Effector memory CD8-positive, alpha-beta T cell (primary cell): ENCODE results near the gene ERCC1.

ENCODE experiments used
- ATAC-seq: fragments of 150-1000 bp; cut with Tn5 transposase; replicated peaks from 2 replicates; pipeline ENCODE4 v1.10.0; 2021; ENCODE audit warnings: mild to moderate bottlenecking, moderate library complexity
- DNase-seq, 3 experiments: peaks; one replicate each; pipeline ENCODE4 v3.0.0; 2021
- H3K27ac Mint-ChIP-seq, 2 donors: one replicate each; pipeline ENCODE4 v1.8.0; 2022; ENCODE audit warnings: mild to moderate bottlenecking in 2 of 2, mixed read lengths in 2 of 2, moderate library complexity in 2 of 2
- H3K27me3 Mint-ChIP-seq, 2 donors: one replicate each; pipeline ENCODE4 v1.8.0; 2022; ENCODE audit warnings: mixed read lengths in 2 of 2
- H3K36me3 Mint-ChIP-seq: one replicate; pipeline ENCODE4 v1.8.0; 2022; ENCODE audit warnings: mild to moderate bottlenecking, moderate library complexity, mixed read lengths; ENCODE audit not compliant: insufficient read depth
- H3K4me1 Mint-ChIP-seq, 2 donors: one replicate each; pipeline ENCODE4 v1.8.0; 2022; ENCODE audit warnings: low read depth in 2 of 2, mixed read lengths in 2 of 2
- H3K4me3 Mint-ChIP-seq, 2 donors: one replicate each; pipeline ENCODE4 v1.8.0; 2022; ENCODE audit warnings: mild to moderate bottlenecking in 2 of 2, mixed read lengths in 2 of 2, moderate library complexity in 2 of 2
- H3K9me3 Mint-ChIP-seq, 2 donors: one replicate each; pipeline ENCODE4 v1.8.0; 2022; ENCODE audit warnings: mixed read lengths in 2 of 2
- total RNA-seq, 9 experiments: gene quantifications; one replicate each; lab custom pipeline; 2026; lab: John Stamatoyannopoulos, UW

The ERCC1 gene
- total RNA-seq, result 43.4 to 89.3 (median 59.4) reads per million in 9 experiments

GRCh38 chr19:45423589-45424190 is at the start of gene ERCC1:
Gene ERCC1 (minus strand): TSS chr19:45423917. CDS start chr19:45423374, 543 bp downstream.
- peaks cover 16% of the 10 kb centered on the region for H3K36me3 Mint-ChIP-seq
- ATAC-seq (peak; percentile 58), DNase-seq (peak in 1 of 3 experiments; percentile 71)
- no peaks in the 10 kb centered on the region for H3K27me3 Mint-ChIP-seq
- peaks cover 34 to 42% of the 10 kb centered on the region in 2 donors for H3K4me1 Mint-ChIP-seq
- no peaks in the 10 kb centered on the region for H3K9me3 Mint-ChIP-seq
- peak within 1 kb of the TSS; percentile 84 to 96 for H3K27ac Mint-ChIP-seq
- H3K4me3 Mint-ChIP-seq, result peak within 1 kb of the TSS; percentile 88 to 99

GRCh38 chr19:45473367-45473681 is 49.6 kb upstream of the ERCC1 start:
- Mint-ChIP-seq H3K4me1 (peaks cover 56 to 70% of the 10 kb centered on the region in 2 donors), H3K36me3 (peaks cover 100% of the 10 kb centered on the region), H3K27ac (peak overlapping the region; percentile 96 to 100), H3K9me3 (no peaks in the 10 kb centered on the region), H3K27me3 (peaks cover 0 to 10% of the 10 kb centered on the region in 2 donors), H3K4me3 (peak overlapping the region; percentile 94 to 98)
- DNase-seq (peak in 1 of 3 experiments; percentile 21), ATAC-seq (no peak)

DNA sequence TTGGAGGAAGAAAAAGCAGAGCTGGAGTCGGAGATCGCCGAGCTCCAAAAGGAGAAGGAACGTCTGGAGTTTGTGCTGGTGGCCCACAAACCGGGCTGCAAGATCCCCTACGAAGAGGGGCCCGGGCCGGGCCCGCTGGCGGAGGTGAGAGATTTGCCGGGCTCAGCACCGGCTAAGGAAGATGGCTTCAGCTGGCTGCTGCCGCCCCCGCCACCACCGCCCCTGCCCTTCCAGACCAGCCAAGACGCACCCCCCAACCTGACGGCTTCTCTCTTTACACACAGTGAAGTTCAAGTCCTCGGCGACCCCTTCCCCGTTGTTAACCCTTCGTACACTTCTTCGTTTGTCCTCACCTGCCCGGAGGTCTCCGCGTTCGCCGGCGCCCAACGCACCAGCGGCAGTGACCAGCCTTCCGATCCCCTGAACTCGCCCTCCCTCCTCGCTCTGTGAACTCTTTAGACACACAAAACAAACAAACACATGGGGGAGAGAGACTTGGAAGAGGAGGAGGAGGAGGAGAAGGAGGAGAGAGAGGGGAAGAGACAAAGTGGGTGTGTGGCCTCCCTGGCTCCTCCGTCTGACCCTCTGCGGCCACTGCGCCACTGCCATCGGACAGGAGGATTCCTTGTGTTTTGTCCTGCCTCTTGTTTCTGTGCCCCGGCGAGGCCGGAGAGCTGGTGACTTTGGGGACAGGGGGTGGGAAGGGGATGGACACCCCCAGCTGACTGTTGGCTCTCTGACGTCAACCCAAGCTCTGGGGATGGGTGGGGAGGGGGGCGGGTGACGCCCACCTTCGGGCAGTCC is 49.0 kb upstream of the ERCC1 start:
- peaks cover 53 to 70% of the 10 kb centered on the region in 2 donors for H3K4me1 Mint-ChIP-seq
- H3K36me3 Mint-ChIP-seq, result peaks cover 100% of the 10 kb centered on the region
- peak; percentile 43 to 44 (median 44) for DNase-seq
- H3K27me3 Mint-ChIP-seq, result peaks cover 0 to 10% of the 10 kb centered on the region in 2 donors
- H3K9me3 Mint-ChIP-seq, result no peaks in the 10 kb centered on the region
- ATAC-seq, result no peak
- peak overlapping the region; percentile 96 to 100 for H3K27ac Mint-ChIP-seq
- H3K4me3 Mint-ChIP-seq, result peak overlapping the region; percentile 94 to 98

DNA sequence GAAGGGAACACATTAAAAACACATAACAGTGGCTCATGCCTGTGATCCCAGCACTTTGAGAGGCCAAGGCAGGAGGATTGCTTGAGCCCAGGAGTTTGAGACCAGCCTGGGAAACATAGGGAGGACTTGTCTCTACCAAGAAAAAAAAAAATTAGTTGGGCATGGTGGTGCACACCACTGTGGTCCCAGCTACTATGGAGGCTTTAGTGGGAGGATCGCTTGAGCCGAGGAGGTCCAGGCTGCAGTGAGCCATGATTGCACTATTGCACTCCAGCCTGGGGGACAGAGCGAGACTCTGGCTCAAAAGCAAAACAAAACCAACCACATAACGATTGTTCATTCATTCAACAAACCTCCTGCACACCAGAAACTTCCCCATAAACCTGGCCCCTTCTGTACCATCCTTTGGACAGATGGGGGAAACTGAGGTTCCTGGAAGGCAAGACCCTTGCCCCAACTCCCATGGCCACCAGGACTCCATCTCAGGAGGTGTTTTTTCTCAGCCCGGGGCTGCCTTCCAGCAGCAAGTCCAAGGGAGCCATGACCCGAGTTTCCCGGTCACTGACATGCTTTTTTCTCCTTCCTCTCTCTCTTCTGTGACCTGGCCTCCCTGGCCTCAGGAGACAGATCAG is 48.3 kb upstream of the ERCC1 start:
- H3K4me3 Mint-ChIP-seq, result peak overlapping the region; percentile 94 to 98
- peaks cover 0 to 10% of the 10 kb centered on the region in 2 donors for H3K27me3 Mint-ChIP-seq
- DNase-seq, result peak in 2 of 3 experiments; percentile 28 to 33
- H3K27ac Mint-ChIP-seq, result peak overlapping the region; percentile 96 to 100
- H3K9me3 Mint-ChIP-seq, result no peaks in the 10 kb centered on the region
- peaks cover 54 to 70% of the 10 kb centered on the region in 2 donors for H3K4me1 Mint-ChIP-seq
- H3K36me3 Mint-ChIP-seq, result peaks cover 100% of the 10 kb centered on the region
- ATAC-seq, result no peak

GRCh38 chr19:45471111-45471930 is 47.6 kb upstream of the ERCC1 start:
- Mint-ChIP-seq H3K9me3 (no peaks in the 10 kb centered on the region), H3K27ac (peak overlapping the region; percentile 96 to 100), H3K27me3 (peaks cover 0 to 10% of the 10 kb centered on the region in 2 donors), H3K36me3 (peaks cover 98% of the 10 kb centered on the region), H3K4me3 (peak overlapping the region; percentile 94 to 98), H3K4me1 (peaks cover 48 to 67% of the 10 kb centered on the region in 2 donors)
- no peak for ATAC-seq
- peak in 2 of 3 experiments; percentile 25 to 33 for DNase-seq

GRCh38 chr19:45470762-45471081 is 47.0 kb upstream of the ERCC1 start:
- no peak for ATAC-seq
- peak overlapping the region; percentile 96 to 100 for H3K27ac Mint-ChIP-seq
- H3K4me1 Mint-ChIP-seq, result peaks cover 47 to 63% of the 10 kb centered on the region in 2 donors
- peak overlapping the region; percentile 94 to 98 for H3K4me3 Mint-ChIP-seq
- peaks cover 0 to 10% of the 10 kb centered on the region in 2 donors for H3K27me3 Mint-ChIP-seq
- no peaks in the 10 kb centered on the region for H3K9me3 Mint-ChIP-seq
- H3K36me3 Mint-ChIP-seq, result peaks cover 97% of the 10 kb centered on the region
- DNase-seq, result peak in 1 of 3 experiments; percentile 25

- Mint-ChIP-seq H3K9me3 (no peaks in the 10 kb centered on the region), H3K4me1 (peaks cover 45 to 60% of the 10 kb centered on the region in 2 donors), H3K4me3 (peak overlapping the region; percentile 94 to 98), H3K36me3 (peaks cover 91% of the 10 kb centered on the region), H3K27ac (peak overlapping the region; percentile 96 to 100), H3K27me3 (peaks cover 0 to 10% of the 10 kb centered on the region in 2 donors)
- ATAC-seq (peak; percentile 5), DNase-seq (peak; percentile 45 to 57 (median 52))
Observed at GRCh38 chr19:45469945-45470761, 46.4 kb upstream of the ERCC1 start.

DNA sequence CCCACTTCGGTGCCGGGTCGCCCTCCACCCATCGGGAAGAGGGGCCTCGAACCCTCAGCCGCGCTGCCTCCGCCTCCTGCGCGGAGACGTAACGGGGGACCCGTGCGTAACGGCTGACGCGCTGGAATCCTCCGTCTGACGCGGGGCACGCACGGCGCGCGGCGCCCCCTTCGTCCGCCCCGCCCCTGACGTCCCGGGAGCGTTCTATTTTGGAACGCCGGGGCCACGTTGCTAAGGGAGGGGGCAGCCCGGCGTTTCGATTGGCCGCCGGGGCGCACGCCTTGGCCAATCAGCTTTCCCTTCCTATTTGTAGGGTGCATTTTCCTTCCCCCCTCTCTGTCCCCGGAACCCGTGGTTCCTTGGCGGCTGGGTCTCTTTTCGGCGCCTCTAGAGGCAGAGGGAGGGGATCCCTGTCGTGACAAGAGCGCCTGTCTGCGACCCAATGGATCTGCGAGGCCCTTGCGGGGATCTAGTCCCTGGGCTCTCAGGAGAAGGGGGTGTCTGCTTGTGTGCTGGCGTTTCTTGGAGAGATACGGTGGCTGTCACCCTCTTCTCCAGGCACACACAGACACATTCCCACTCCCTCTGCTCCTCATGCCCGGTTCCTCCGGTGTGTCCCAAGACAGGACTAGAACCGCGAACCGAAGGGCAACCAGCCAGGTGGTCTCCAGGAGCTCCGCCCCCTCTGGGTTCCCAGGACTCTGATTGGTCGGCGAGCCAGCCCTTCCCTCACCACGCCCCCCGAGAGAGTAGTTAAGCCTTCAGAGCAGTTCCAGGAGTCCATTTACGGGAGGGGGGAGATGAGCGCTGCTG is 45.6 kb upstream of the ERCC1 start:
- Mint-ChIP-seq H3K27me3 (peaks cover 0 to 16% of the 10 kb centered on the region in 2 donors), H3K36me3 (peaks cover 83% of the 10 kb centered on the region), H3K9me3 (no peaks in the 10 kb centered on the region), H3K27ac (peak overlapping the region; percentile 96 to 100), H3K4me3 (peak overlapping the region; percentile 94 to 98), H3K4me1 (peaks cover 39 to 54% of the 10 kb centered on the region in 2 donors)
- DNase-seq (peak; percentile 89 to 94 (median 91)), ATAC-seq (peak; percentile 53)

DNA sequence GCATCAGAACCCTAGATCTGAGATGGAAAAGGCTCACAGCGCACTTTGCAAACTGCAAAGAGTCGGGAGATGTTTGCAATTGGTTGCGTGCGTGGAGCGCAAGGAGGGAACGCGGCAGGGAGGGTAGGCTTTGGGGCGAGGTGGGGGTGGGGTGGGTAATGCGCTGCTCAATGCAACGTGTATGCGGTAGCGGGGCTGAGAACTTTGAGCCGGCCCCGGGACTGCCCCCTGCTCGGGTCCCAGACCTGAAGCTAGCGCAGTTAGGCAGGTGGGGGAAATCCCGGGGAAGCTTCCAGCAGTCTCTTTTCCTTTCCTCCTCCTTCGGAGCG is 45.0 kb upstream of the ERCC1 start:
- Mint-ChIP-seq H3K27me3 (peaks cover 0 to 16% of the 10 kb centered on the region in 2 donors), H3K4me1 (peaks cover 39 to 49% of the 10 kb centered on the region in 2 donors)
- peak; percentile 47 for ATAC-seq

GRCh38 chr19:45468159-45468651 is 44.5 kb upstream of the ERCC1 start:
- ATAC-seq, result peak; percentile 4
- Mint-ChIP-seq H3K27ac (peak overlapping the region; percentile 96 to 100), H3K4me3 (peak overlapping the region; percentile 94 to 98), H3K9me3 (no peaks in the 10 kb centered on the region), H3K27me3 (peaks cover 0 to 15% of the 10 kb centered on the region in 2 donors), H3K36me3 (peaks cover 72% of the 10 kb centered on the region), H3K4me1 (peaks cover 39 to 45% of the 10 kb centered on the region in 2 donors)
- peak; percentile 60 to 71 (median 61) for DNase-seq

More for the DNA sequence above, 45.0 kb upstream of the ERCC1 start:
- Mint-ChIP-seq H3K9me3 (no peaks in the 10 kb centered on the region), H3K4me3 (peak overlapping the region; percentile 94 to 98), H3K36me3 (peaks cover 78% of the 10 kb centered on the region), H3K27ac (peak overlapping the region; percentile 96 to 100)
- no peak for DNase-seq

DNA sequence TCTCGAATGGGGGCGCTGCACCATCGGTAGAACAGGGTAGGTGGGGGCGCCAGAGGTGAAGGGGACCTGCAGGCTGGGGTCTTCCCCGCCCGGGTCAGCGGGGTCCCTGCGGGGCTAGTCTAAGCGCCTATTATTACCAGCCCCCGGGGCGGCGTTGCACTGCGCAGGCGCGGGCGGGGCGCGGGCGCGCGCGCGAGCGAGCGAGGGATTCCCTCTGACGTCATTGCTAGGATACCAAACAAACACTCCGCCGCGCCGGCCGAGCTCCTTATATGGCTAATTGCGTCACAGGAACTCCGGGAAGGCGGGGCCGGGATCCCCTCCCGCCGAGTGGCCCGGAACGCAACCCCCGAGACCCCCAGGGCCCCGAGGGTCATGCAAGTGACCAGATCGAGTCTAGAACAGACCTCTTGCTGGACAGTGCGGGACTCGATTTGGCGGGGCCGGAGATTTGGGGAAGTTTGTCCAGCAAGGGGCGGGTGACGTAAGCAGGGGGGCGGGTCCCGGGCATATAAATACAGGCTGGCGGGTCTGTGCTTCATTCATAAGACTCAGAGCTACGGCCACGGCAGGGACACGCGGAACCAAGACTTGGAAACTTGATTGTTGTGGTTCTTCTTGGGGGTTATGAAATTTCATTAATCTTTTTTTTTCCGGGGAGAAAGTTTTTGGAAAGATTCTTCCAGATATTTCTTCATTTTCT is 43.9 kb upstream of the ERCC1 start, which contains the start of gene FOSB:
TSS of gene FOSB (plus strand) at position 541 of the 703 bp plus-strand sequence. CDS start 591 bp downstream, outside the sequence.
- Mint-ChIP-seq H3K27me3 (peaks cover 0 to 9% of the 10 kb centered on the region in 2 donors), H3K4me3 (peak within 1 kb of the TSS; percentile 94 to 98), H3K36me3 (peaks cover 66% of the 10 kb centered on the region), H3K4me1 (peaks cover 36 to 42% of the 10 kb centered on the region in 2 donors), H3K9me3 (no peaks in the 10 kb centered on the region), H3K27ac (peak within 1 kb of the TSS; percentile 96 to 100)
- DNase-seq, result peak; percentile 96
- ATAC-seq, result peak; percentile 27
